WTC11 (cell line): ENCODE data around the gene MAML2.

Source experiments
- CTCF ChIP-seq: fragments of 200-600 bp; IDR thresholded peaks from 2 replicates; pipeline ENCODE4 v1.8.0; 2022; ENCODE audit warnings: antibody characterized with exemption
- MAX ChIP-seq: sonication (generic); formaldehyde crosslinking; IDR thresholded peaks from 2 replicates; pipeline ENCODE4 v1.8.0; 2022; ENCODE audit warnings: mild to moderate bottlenecking, missing genetic modification reagents
- NR1H2 ChIP-seq: sonication (generic); formaldehyde crosslinking; IDR thresholded peaks from 2 replicates; pipeline ENCODE4 v1.9.0; 2021; ENCODE audit warnings: mild to moderate bottlenecking, moderate library complexity, missing genetic modification reagents
- NR3C1 ChIP-seq: sonication (generic); formaldehyde crosslinking; conservative IDR thresholded peaks from 2 replicates; pipeline ENCODE4 v1.8.1; 2023; ENCODE audit warnings: low read depth, mild to moderate bottlenecking, missing genetic modification reagents
- RELA ChIP-seq: sonication (generic); formaldehyde crosslinking; IDR thresholded peaks from 2 replicates; pipeline ENCODE4 v1.8.1; 2022; ENCODE audit warnings: missing genetic modification reagents, mild to moderate bottlenecking, borderline replicate concordance
- SMAD3 ChIP-seq: sonication (generic); formaldehyde crosslinking; IDR thresholded peaks from 2 replicates; pipeline ENCODE4 v1.8.0; 2022; ENCODE audit warnings: missing genetic modification reagents, mild to moderate bottlenecking, borderline replicate concordance
- ZBTB21 ChIP-seq: sonication (generic); formaldehyde crosslinking; IDR thresholded peaks from 2 replicates; pipeline ENCODE4 v1.8.1; 2023; ENCODE audit warnings: mild to moderate bottlenecking, missing genetic modification reagents, borderline replicate concordance
- ZNF232 ChIP-seq: sonication (generic); formaldehyde crosslinking; IDR thresholded peaks from 2 replicates; pipeline ENCODE4 v1.8.0; 2022; ENCODE audit warnings: mild to moderate bottlenecking, missing genetic modification reagents

GRCh38 chr11:96054870-96055705 lies 287.9 kb downstream of the MAML2 start:
- no peak for TF ChIP-seq ZNF232 (CRISPR knock-in tag)
- TF ChIP-seq CTCF, result 0 out of 2 replicates have a peak, but pooled peaks have one; percentile 17
- TF ChIP-seq NR1H2, result no peak
- no peak for TF ChIP-seq MAX (CRISPR knock-in tag)
- TF ChIP-seq SMAD3 (CRISPR knock-in tag), result no peak
- no peak for TF ChIP-seq ZBTB21
- no peak for TF ChIP-seq RELA
- TF ChIP-seq NR3C1 (CRISPR knock-in tag), result no peak
